Inferior parietal cortex (tissue), 1 donor: ENCODE measurements around the gene MED28.

ENCODE experiments used
- DNase-seq: peaks from one replicate; pipeline ENCODE4 v3.0.0-alpha.2; 2016; ENCODE audit errors: extremely low spot score

Gene MED28

GRCh38 chr4:17667253-17667652 lies 52.8 kb downstream of the MED28 start:
- no peak for DNase-seq

GRCh38 chr4:17667653-17668201 lies 53.3 kb downstream of the MED28 start:
- no peak for DNase-seq

GRCh38 chr4:17670423-17670822 lies 56.0 kb downstream of the MED28 start:
- no peak for DNase-seq

GRCh38 chr4:17680559-17681280 lies 66.3 kb downstream of the MED28 start:
- peak; percentile 3 for DNase-seq

GRCh38 chr4:17681281-17682221 lies 67.1 kb downstream of the MED28 start:
- no peak for DNase-seq

- no peak for DNase-seq
These were observed 67.8 kb downstream of the MED28 start for GRCh38 chr4:17682222-17682566.
